HG02678 (cell line): ENCODE measurements around the gene BRIX1.
A peak's percentile ranks its signal among the peaks of the same experiment; 100 is the strongest.

ENCODE experiments used
- ATAC-seq: cut with Tn5 transposase; IDR thresholded peaks from one replicate; pipeline ENCODE4 v1.9.1; 2021; ENCODE audit warnings: mild to moderate bottlenecking, moderate library complexity; ENCODE audit not compliant: unreplicated experiment

Gene BRIX1, protein sequence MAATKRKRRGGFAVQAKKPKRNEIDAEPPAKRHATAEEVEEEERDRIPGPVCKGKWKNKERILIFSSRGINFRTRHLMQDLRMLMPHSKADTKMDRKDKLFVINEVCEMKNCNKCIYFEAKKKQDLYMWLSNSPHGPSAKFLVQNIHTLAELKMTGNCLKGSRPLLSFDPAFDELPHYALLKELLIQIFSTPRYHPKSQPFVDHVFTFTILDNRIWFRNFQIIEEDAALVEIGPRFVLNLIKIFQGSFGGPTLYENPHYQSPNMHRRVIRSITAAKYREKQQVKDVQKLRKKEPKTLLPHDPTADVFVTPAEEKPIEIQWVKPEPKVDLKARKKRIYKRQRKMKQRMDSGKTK

DNA sequence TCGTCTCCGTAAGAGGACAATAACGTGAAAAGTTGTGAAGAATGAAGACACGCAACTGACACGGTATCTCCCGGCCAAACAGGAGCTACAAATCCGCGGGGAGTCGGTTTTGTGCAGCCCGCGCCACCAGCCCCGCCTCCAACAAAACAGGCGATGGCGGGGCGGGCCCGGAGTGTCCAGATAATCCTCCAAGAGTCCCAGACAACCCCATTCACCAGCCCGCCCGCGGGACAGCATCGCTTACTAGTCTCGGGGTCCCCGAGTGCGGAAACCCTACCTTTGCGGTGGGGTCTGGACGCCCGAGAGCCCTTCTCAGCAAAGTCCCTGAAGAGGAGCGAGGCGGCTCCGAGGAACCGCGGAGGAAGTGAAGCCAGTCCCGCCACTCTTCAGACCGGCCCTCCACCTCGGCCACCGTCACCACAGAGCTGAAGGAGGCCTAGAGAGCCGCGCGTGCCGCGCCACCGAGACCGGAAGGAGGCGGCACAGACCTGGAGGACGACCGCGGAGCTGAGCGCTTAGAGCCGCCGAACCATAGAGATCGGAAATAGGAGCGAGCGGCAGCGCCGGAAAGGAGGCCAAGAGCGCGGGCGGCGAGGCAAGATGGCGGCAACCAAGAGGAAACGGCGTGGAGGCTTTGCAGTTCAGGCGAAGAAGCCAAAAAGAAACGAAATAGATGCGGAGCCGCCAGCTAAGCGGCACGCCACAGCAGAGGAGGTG lies at the start of gene BRIX1, which contains the start of gene RAD1:
Gene BRIX1 (plus strand): TSS at position 573 of the 717 bp plus-strand sequence. CDS start 28 bp downstream, at position 601.
Gene RAD1 (minus strand): TSS at position 366 of the 717 bp plus-strand sequence. CDS start 612 bp downstream, outside the sequence.
- peak; percentile 98 for ATAC-seq

DNA sequence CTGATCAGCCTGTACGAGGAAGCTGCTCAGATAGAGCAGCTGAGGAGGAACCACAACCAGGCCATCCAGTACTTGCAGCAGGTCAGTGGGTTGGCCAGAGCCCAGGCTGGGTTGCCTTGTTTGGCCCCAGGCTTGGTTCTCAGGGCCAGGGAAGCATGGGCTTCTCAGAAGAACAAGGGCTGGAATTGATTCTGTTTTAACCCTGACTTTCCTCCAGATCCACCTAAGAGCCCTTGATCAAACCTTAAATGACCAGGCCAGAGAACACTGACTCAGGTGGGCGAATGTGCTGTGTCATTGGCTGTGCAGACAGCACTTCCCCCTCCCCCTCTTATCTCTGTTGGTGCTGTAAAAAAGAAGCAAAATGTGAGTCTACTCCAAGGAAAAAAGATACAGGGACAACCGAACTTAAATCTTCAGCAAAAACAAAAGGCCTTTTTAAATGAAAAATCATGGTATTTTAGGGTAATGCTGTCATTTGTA lies 48.5 kb upstream of the BRIX1 start:
- ATAC-seq, result no peak

DNA sequence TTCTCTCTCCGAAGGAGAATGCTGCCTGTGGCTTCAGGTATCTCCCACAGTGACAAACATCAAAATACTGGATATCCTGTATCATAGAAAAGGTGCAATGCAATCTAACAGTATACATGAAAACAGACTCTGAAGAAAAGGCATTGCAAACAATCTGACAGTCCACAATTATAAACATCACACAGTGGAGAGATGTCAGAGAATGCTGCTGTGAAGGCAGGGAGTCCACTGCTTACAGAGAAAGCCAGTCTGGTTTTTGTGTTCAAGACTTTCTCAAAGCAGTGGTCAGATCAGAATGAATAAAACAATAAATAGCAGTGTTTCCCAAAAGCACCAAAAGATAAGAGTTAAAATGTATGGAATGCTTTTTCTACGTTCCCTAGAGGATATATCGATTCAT lies 47.9 kb upstream of the BRIX1 start:
- ATAC-seq, result no peak

DNA sequence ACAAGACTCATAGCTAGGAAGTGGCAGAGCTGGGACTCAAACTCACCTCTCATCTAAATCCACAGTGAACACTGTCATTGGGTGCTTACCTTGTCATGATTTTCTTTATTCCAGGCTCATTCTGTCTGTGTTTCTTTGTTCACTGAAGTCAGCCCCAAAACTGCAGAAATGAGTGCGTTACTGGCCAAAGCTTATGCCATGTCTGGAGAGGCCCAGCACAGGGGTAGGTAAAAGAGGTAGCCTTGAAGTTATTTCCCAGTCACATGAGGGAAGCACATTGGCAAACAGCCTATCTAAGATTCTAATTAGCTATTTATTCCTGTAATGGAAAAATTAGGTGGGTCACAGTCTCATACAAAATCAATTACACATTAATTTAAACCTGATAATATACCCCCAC lies 46.7 kb upstream of the BRIX1 start:
- no peak for ATAC-seq

DNA sequence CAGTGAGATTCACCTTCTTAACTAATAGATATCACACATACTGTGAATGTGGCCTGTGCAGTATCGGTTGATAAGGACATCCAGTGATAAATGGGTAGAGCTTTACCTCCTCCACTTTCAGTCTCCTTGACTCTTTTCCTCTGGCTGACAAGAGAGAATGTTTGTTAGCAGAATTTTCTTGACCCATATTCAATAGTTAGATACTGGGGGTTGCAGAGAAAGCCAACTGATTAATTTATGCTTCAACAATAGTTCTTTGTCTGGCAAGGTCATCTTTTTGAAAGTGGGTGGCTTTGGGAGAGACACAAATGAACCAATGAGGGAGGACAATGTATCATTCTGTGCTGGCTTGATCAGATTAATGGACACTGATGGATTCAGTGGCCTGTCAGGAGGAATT lies 46.3 kb upstream of the BRIX1 start:
- no peak for ATAC-seq

DNA sequence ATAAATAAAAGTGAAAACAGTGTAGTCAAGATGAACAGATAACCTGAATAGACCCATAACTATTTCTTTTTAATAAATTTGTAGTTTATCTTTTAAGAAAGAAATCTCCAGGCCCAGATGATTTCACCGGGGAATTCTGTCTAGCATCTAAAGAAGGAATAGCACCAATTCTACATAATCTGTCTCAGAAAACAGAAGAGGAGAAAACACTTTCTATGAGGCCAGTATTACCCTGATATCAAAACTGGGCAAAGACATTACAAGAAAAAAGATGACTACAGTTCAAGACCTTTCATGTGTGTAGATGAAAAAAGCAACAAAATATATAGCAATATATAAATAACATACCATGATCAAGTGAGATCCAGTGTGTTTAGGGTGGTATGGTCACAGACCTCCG lies 45.1 kb upstream of the BRIX1 start:
- no peak for ATAC-seq

DNA sequence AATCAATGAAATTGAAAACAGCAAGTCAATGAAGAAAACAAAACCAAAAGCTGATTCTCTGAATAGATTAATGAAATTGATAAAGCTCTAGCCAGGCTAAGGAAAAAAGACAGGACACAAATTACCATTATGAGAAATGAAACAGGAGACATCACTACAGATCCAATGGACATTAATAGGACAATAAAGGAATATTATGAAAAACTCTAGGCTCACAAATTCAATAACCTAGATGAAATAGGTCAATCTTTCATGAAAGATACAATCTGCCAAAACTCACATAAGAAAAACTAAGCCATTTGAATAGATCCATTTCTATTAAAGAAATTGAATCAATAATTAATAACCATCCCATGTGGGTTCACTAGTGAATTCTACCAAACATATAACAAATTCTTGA lies 39.2 kb upstream of the BRIX1 start:
- no peak for ATAC-seq

DNA sequence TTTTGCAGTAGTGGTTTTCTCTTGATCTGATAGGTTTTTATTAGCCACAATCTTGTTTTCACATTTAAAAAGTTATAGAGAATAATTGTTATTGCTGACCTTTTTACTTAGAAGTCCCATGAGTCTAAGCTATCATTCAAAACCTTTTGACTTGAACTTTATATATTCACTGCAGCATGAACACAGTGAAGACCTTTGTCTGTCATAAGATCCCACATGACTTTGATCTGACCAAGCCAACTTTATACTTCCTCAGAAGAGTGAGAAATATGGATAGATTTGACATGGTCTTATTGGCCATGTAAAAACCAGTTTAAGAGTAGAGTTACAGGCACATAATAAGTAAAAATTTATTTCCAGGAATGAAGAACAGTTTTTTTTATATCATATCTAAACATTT lies 34.3 kb upstream of the BRIX1 start:
- ATAC-seq, result no peak

DNA sequence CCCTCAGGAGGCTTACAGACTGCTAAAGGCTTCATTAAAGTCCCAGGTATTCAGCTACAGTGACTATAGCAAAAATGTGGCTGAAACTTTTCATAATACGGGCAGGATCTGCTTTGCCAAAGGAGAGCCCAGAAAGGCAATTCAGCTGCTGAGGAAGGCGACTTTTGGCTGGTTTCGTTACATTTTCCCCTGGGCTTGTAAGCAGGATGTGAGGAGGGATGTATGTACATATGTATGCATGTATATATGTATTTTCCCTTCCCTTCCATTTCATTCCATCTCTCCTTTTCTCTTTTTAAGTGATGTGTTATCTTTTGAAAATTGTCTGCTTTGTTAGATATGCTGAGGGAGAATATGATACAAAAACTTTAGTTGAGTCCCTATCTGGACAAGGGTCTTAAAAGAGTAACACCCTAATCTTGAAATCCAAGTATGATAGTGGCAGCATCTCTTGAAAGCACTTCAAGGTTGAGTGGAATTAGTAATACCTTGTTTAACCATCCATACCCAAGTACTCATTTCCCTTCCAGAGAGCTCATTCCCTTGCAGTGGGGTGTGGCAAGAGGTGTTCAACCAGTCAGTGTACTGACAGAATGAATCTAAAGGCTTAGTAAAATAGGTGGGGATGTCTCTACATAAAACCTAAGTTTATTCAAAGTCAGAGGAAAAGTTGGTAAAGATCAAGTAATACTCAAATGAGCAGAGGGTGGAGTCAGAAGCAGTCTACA lies 29.0 kb upstream of the BRIX1 start:
- ATAC-seq, result no peak

DNA sequence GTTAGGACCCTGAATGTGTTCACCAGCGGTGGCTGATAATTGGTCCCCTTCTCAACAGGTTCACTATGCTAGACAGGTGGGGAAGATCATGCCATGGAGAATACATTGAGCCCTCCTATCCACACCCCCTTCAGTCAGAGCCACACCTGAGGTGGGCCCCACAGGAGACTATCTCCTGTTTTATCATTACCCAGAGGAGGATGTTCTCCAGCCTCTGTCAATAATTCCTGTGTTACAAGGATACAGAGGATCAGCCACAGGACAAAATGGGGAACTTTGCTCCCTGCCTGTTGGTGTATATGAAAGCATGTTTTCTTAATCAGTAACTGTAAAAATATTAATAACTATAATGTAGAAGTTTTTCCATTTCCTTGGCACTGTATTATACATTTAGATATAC lies 26.1 kb upstream of the BRIX1 start:
- ATAC-seq, result no peak

DNA sequence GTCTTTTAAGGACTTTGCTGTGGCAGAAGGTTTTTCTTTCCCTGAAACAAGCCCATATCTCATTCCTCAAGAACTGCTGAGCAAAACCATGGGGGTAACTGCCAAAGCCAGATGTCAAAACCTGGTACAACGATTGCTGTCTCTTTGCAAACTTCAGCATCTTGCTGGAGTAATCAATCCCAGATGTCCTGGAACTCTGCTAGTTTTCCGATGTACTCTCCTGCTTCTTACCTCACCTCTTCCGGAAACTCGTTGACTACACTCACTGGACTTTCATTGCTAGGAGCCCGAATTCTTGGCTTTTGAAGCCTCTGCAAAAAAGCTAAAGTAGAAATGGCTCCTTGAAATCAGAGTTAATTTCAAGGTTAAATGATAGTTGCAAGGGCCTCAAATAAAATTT lies 23.5 kb upstream of the BRIX1 start:
- no peak for ATAC-seq

DNA sequence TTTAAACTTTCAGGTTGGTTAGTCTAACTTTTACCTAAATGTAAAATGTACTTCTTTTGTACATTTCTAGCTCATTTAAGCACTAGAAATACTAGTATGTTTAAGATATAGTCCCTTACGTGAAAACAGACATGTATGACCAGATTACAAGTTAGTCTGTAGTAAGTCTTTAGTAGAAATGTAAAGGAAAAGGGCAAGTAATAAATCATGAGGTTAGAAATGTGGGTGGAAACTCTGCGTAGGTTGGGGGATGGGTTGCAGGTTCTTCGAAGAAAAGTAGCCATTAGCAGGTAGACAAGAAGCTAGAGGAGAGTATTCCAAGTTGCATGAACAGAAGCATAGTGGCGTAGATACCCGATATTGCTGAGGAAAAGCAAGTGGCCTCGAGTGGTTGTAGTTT lies 23.1 kb upstream of the BRIX1 start:
- no peak for ATAC-seq

DNA sequence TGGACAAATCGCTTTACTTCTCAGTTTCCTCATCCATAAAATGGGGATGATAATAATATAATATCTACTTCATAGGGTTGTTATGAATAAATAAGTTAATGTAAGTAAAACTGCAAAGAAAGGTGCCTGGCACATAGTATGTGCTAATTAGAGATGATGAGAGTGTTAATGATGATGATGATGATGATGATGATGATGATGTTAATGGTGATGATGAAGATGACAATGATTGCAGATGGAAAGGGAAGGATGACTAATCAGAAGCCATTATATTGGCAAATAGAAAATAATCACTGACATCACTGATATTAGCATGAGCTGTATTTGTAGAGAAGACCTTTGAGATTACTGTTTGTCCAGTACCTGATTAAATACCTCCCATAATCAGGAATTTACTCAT lies 20.8 kb upstream of the BRIX1 start:
- no peak for ATAC-seq

DNA sequence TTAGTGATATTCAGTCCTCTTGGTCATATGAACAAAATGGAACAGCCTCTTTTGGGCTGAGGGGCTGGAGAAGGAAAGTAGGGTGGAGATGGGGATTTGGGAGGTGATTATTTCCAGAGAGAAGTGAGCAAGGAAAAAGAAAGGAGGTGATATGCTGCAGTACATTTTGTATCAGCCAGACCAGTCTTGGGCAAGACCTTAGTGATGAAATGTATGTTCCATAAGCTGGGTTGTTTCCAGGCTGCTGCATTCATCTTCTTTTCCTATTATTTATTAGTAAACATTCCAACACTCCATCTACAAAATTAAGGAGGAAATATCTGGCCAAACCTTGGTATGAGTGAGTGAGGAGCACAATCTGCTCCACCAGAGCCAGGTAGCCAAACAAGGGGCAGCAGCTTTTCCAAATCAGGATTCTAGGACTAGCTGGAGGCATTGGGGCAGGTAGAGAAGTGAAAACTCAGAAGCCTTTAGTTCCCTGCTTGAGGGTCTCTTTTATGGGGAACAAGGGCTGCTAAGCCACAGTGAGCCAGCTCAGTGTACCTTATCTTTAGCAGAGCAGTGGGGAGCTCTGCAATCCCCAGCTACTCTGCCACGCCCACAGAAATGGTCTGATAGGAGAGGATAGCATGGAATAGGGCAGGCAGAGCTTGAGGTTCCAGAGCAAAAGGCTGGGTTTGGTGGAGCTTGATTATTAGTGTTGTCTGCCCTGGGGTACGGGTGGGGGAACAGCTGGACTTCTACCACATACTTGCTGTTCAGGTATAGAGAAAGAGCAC lies 19.7 kb upstream of the BRIX1 start:
- ATAC-seq, result no peak

DNA sequence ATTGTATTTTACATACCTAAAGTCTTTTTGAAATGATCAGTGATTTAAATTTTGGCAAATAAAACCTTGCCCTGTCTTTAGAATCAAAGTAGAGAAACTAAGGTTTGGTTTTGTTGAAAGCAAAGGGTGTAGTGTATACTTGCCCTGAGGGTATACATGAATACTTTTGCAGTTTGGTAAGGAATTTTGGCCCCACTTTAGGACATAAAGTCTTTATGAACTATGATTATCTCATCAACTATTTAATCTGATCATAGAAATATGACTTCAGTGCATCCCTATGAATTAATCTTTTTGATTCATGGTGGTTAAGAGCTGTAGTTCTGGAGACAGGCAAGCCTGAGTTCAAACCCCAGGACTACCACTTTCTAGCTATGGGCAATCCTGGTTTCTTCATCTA lies 17.9 kb upstream of the BRIX1 start:
- ATAC-seq, result no peak

DNA sequence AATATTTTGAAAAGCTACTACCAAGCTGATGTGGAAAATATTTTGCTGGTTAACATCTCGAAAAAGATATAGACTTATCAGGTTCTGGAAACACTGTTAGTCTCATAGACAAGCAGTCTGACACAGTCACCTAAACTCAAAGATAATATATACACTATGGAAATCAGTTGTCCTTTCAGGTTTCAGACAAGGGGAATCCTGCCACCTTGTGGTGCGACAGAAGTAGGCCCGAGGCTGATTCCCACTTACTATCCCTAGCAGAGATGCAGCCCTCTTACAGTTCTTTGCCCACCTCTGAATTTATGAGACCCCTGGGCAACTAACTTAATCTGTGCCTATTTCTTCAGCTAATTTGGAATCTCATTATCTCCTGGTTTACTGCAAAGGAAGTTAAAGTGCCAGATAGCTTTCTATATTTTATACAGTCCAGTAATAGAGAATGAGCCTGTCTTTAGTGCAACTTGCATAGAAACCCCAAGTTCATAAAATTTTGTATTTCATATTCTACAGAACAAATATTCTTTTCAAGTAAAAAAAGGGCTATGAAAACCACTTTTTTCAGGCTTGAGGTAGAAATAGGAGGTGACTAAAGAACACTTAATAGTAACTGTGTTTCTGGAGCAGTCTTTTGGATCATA lies 17.1 kb upstream of the BRIX1 start:
- peak; percentile 84 for ATAC-seq

DNA sequence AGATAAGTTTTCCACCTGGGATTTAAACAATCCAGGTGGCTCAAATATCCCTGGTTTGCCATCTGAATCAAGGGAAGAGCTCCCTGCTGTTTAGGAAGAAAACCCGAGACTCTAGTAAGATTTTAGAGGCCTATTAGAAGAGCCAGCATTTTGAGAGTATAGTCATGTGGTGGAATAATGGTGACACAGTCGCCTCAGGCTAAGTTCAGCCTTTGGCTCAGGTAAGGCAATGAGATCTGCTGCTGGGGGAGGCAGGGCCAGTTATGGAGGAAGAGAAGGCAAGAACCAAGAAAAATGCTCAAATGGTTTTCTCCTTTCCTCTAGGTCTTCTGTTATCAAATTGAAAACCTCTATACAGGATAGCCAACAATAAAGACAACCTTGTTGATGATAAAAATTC lies 16.4 kb upstream of the BRIX1 start:
- ATAC-seq, result no peak

DNA sequence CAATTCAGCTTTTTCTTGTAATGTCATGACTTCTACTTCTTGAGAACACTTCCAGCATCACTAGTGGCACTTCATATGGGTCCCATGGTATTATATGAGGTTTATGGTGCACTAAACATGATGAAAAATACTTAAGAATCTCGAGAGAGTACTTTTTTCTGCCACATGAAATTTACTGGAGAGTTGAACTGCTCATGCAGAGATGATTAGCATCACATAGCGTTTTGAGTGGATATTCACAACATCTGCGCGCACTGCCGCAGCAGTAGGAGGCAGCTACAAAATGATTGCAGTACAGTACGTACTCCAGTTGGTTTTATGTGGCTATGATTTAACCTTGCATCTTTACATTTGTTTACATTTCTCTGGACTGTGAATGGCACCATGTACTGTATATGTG lies 14.9 kb upstream of the BRIX1 start:
- ATAC-seq, result no peak

DNA sequence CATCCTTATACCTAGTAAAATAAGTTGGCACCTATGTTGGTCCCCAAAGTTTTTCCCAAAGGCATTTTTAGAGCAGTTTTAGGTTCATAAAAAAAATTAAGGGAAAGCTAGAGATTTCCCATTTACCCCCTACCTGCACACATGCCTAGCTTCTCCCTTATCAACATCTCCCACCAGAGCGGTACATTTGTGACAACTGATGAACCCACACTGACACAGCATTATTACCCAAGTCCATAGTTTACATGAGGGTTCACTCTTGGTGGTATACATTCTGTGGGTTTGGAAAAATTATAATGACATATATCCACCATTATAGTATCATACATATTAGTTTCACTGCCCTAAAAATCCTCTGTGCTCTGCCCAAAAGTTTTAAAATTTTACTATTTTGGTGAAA lies 12.3 kb upstream of the BRIX1 start:
- ATAC-seq, result no peak

DNA sequence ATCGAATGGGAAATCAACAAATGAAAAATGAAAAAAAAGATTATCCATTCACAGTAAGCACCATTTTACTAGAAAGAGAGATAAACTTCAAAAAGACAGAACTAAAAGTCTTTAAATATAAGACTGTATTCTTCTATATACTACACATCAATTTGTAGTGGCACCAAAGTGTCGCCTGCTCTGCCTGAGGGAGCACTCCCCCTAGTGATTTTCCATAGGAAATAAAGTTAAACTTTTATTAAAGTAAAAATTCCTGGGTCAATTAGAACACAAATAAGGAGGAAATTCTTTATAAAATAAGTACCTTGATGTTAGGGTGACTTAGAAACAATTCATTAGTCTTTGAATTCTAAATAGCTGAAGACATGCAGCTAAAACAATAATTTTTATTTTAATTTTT lies 9.9 kb upstream of the BRIX1 start:
- ATAC-seq, result no peak
